ENCODE results near the gene AP4M1.
A peak's percentile ranks its signal among the peaks of the same experiment; 100 is the strongest.

AP4M1 gene

DNA sequence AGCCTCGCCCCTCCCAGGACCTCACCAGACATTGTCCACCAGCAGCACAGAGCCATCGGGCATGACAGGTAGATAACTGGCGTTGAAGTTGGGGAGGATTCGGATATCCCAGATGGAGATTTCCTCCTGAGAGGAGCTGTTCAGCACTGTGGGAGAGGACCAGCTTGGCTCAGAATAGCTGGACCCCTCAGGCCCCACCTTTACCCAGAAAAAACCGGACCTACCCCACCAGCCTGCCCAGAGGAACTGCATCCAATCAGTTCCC lies 55.6 kb downstream of the AP4M1 start:
- in situ Hi-C loops (cut with MboI; ENCODE audit: low sequenced_read_pairs, unreplicated experiment) = no loop called here
- no peak for TF ChIP-seq CTCF (IDR thresholded peaks at IDR 0.05; ENCODE audit: borderline replicate concordance, control extremely low read depth, extremely low read depth, insufficient read depth, missing control alignments)
- DNase-seq (ENCODE audit: low spot score) = no peak

DNA sequence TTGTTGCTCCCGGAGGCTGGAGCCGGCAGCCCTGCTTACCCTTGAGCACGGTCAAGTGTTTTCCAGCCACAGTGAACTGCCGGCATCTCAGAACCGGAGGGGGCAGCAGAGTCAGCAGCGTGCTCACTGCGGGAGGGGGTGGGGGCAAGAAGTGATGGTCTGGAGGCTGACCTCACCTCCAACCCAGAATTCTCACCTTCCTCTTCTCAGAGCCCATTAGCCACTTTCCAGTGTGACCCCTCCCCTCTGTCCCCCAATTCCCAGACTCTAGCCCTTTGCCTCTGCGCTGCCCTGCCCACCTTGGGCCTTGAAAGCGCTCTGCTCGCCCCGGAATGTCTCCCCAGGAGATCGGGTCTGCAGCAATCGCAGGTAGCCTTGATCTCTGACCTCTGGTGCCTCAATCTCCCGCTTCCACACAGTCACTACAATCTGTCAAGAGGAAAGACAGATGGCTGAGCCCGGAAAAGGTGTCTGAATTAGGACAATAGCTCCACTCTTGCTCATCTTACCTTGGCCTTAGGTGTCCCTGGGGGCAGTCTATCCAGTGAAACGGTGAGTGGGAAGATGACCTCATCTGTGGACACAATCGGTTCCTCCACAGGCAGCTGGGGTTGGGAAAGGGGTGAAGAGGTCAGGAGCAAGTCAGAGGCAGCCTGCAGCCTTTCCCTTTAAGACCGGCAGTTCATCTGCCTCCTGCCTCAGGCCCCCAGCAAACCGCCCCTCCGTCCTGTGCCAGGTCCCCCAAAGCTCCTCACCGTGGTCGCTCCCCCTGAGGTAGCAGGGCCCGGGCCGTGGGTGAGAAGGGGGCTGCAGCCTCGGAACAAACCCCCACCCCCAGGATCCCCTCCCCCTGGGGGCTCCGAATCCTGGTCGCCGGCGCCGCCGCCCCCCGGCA lies 56.1 kb downstream of the AP4M1 start:
- no peak for TF ChIP-seq CTCF (IDR thresholded peaks at IDR 0.05; ENCODE audit: borderline replicate concordance, control extremely low read depth, extremely low read depth, insufficient read depth, missing control alignments)
- in situ Hi-C loops (cut with MboI; ENCODE audit: low sequenced_read_pairs, unreplicated experiment) = no loop called here
- peak; percentile 53 for DNase-seq (ENCODE audit: low spot score)

All from GM13976 (cell line).